Fibroblast of lung (primary cell): ENCODE data around the gene NTS. TPM values are rescaled to one million over a fixed set of nuclear protein-coding genes. Genes with fewer than 3 reads are reported as not detected.
A peak's percentile ranks its signal among the peaks of the same experiment; 100 is the strongest.

Experiments used
- DNase-seq, 2 donors: peaks; one replicate each; pipeline versions ENCODE4 v3.0.0 to v3.0.0-alpha.2; 2010; ENCODE audit warnings: low read depth in 2 of 2
- H2AFZ ChIP-seq: 2 replicates; pipeline ENCODE4 v1.5.1; 2012; ENCODE audit warnings: low read length, control low read depth, inconsistent platforms
- H3K27ac ChIP-seq: 2 replicates; pipeline ENCODE4 v1.5.1; 2011; ENCODE audit warnings: low read length, control low read depth; ENCODE audit not compliant: insufficient read depth
- H3K27me3 ChIP-seq: 2 replicates; pipeline ENCODE4 v1.5.1; 2011; ENCODE audit warnings: mild to moderate bottlenecking, low read length; ENCODE audit not compliant: control insufficient read depth, insufficient read depth
- H3K36me3 ChIP-seq: 2 replicates; pipeline ENCODE4 v1.5.1; 2011; ENCODE audit warnings: low read length; ENCODE audit not compliant: control insufficient read depth, insufficient read depth
- H3K4me1 ChIP-seq: 2 replicates; pipeline ENCODE4 v1.5.1; 2011; ENCODE audit warnings: low read length; ENCODE audit not compliant: control insufficient read depth, insufficient read depth; ENCODE audit errors: extremely low read depth
- H3K4me2 ChIP-seq: 2 replicates; pipeline ENCODE4 v1.5.1; 2011; ENCODE audit warnings: low read length, control low read depth; ENCODE audit not compliant: insufficient read depth; ENCODE audit errors: extremely low read depth
- H3K4me3 ChIP-seq, 4 experiments: fragments of 200-600 bp in 1 of 4; sonication (generic) in 1 of 4; replicated peaks in 1 of 4; 2 replicates each; pipeline ENCODE4 v1.5.1; 2011 to 2016; ENCODE audit warnings: low read length in 4 of 4, low read depth in 3 of 4, mild to moderate bottlenecking in 3 of 4, control low read depth in 2 of 4, inconsistent platforms in 1 of 4, mixed read lengths in 1 of 4; ENCODE audit not compliant: insufficient read depth in 1 of 4; ENCODE audit errors: control extremely low read depth in 1 of 4
- H3K79me2 ChIP-seq: 2 replicates; pipeline ENCODE4 v1.5.1; 2012; ENCODE audit warnings: mild to moderate bottlenecking, low read length, inconsistent platforms; ENCODE audit not compliant: control insufficient read depth, insufficient read depth
- H3K9ac ChIP-seq: 2 replicates; pipeline ENCODE4 v1.5.1; 2011; ENCODE audit warnings: mild to moderate bottlenecking, low read length, control low read depth; ENCODE audit not compliant: insufficient read depth
- H3K9me3 ChIP-seq: 2 replicates; pipeline ENCODE4 v1.5.1; 2012; ENCODE audit warnings: low read depth, low read length; ENCODE audit not compliant: control insufficient read depth, insufficient read depth
- H4K20me1 ChIP-seq: 2 replicates; pipeline ENCODE4 v1.5.1; 2011; ENCODE audit warnings: low read length; ENCODE audit not compliant: control insufficient read depth, insufficient read depth; ENCODE audit errors: extremely low read depth
- EZH2 ChIP-seq: IDR thresholded peaks from 2 replicates; pipeline ENCODE4 v1.5.1; 2012; ENCODE audit warnings: low read length, control low read depth, mild to moderate bottlenecking; ENCODE audit errors: missing control alignments
- polyA plus RNA-seq, 2 donors: library from polyadenylated mRNA; depleted of rRNA in 1 of 2; stranded (reverse) in 1 of 2; unstranded in 1 of 2; fragments of >200 nt; gene quantifications; 2 replicates each; pipeline ENCODE4 v1.2.1, GENCODE V29; 2011 to 2012; ENCODE audit warnings: missing spikeins in 1 of 2
- total RNA-seq: library from RNA; depleted of rRNA; stranded (reverse); fragments of >200 nt; gene quantifications from 2 replicates; pipeline ENCODE4 v1.2.1, GENCODE V29; 2014
- TF ChIP-seq, protein P1 (sequence below), 2 donors: IDR thresholded peaks in 1 of 2; conservative IDR thresholded peaks in 1 of 2; 1 replicate in 1 of 2; 2 replicates in 1 of 2; pipeline ENCODE4 v1.5.1; 2011 to 2012; ENCODE audit warnings: low read length in 2 of 2, control low read depth in 1 of 2, inconsistent platforms in 1 of 2, low read depth in 1 of 2, mild to moderate bottlenecking in 1 of 2

The NTS gene
- total and polyA plus RNA-seq, 2 donors (not counting 1 experiment from before 2014, with no cell fraction given), result not detected

DNA sequence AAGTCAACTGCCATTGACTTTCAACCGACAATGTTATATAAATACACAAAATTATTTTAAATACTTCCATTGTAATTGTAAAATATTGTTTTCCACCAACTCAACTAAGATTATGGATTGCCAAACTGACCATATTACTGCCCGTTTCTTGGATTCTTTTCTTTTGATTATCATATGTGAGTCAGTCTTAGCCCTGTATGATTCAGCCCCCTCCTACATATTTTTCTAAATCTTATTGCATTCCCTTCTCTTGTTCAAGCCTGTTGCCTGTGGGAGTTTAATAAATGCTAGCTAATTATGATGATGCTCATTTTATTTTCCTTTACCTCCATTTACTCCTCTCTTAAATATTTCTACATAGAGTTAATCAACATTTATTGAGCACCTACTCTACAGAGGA, 44.7 kb upstream of the NTS start:
- H3K27me3 ChIP-seq, result no peaks in the 10 kb centered on the region
- H3K9ac ChIP-seq, result no peak overlapping the region
- H4K20me1 ChIP-seq, result no peaks in the 10 kb centered on the region
- H2AFZ ChIP-seq, result no peak overlapping the region
- no peaks in the 10 kb centered on the region for H3K4me1 ChIP-seq
- no peak overlapping the region for H3K4me3 ChIP-seq
- H3K27ac ChIP-seq, result no peak overlapping the region
- no peaks in the 10 kb centered on the region for H3K9me3 ChIP-seq
- H3K79me2 ChIP-seq, result no peaks in the 10 kb centered on the region
- H3K4me2 ChIP-seq, result no peak overlapping the region
- H3K36me3 ChIP-seq, result no peaks in the 10 kb centered on the region
- TF ChIP-seq EZH2, result no peak
- TF ChIP-seq, protein P1, sequence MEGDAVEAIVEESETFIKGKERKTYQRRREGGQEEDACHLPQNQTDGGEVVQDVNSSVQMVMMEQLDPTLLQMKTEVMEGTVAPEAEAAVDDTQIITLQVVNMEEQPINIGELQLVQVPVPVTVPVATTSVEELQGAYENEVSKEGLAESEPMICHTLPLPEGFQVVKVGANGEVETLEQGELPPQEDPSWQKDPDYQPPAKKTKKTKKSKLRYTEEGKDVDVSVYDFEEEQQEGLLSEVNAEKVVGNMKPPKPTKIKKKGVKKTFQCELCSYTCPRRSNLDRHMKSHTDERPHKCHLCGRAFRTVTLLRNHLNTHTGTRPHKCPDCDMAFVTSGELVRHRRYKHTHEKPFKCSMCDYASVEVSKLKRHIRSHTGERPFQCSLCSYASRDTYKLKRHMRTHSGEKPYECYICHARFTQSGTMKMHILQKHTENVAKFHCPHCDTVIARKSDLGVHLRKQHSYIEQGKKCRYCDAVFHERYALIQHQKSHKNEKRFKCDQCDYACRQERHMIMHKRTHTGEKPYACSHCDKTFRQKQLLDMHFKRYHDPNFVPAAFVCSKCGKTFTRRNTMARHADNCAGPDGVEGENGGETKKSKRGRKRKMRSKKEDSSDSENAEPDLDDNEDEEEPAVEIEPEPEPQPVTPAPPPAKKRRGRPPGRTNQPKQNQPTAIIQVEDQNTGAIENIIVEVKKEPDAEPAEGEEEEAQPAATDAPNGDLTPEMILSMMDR (conservative IDR thresholded peaks at IDR 0.05 in 1 of 2, IDR thresholded peaks at IDR 0.05 in 1 of 2; ENCODE audit: low read depth in 1 of 2, low read length in 2 of 2), result no peak
- peak in 1 of 2 donors; percentile 82 for DNase-seq

DNA sequence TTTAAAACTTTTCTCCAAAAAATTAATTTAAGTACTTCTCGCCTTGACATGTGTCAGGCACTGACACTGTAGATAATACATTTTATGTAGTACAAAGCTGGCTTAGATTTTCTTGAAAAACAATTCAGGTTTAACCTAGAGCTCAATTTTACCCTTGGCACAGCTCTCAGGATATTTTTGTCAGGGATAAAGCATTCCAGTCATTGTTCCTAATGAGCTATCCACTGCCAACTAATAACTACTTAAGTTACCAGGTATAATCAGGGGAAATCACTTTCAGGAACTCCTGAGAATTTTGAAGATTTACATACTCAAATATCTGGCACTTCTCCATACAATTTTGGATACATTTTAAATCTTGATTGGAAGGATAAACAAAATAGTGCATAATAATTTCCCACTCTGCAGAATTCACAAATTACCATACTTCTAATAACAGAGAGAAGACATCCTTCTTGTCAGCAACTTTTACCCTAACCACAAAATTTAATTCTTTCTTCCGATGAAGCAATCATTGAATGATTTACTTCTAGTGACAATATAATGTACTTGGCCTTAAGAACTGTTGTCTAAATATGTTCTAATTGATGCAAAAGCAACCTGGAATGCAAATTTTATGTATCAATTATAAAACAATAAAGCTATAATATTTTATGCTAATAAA, 42.6 kb upstream of the NTS start:
- H3K27me3 ChIP-seq, result no peaks in the 10 kb centered on the region
- no peaks in the 10 kb centered on the region for H3K9me3 ChIP-seq
- no peak for DNase-seq
- H2AFZ ChIP-seq, result no peak overlapping the region
- H3K4me3 ChIP-seq, result no peak overlapping the region
- no peaks in the 10 kb centered on the region for H3K4me1 ChIP-seq
- no peaks in the 10 kb centered on the region for H4K20me1 ChIP-seq
- no peak overlapping the region for H3K4me2 ChIP-seq
- H3K79me2 ChIP-seq, result no peaks in the 10 kb centered on the region
- TF ChIP-seq, protein P1 (conservative IDR thresholded peaks at IDR 0.05 in 1 of 2, IDR thresholded peaks at IDR 0.05 in 1 of 2; ENCODE audit: low read depth in 1 of 2, low read length in 2 of 2), result no peak
- TF ChIP-seq EZH2, result no peak
- H3K9ac ChIP-seq, result no peak overlapping the region
- no peak overlapping the region for H3K27ac ChIP-seq
- H3K36me3 ChIP-seq, result no peaks in the 10 kb centered on the region

DNA sequence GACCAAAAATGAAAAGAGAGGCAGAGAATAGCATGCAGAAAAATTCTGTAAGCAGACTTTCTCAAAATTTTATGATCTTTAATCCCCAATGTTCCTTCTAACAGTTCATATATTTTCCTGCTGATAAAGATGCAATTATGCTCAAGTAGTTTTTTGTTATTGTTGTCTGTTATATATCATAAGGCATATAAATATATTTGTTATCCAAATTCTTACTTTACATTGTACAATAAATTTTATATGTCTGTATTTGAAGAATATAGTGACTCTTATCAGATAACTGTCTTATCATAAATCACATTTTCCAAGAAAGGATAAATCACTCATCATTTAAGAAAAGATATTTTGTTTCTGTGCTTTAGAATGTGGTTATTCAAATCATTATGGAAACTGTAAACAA, 40.5 kb upstream of the NTS start:
- Histone ChIP-seq H3K27ac (no peak overlapping the region), H3K9me3 (no peaks in the 10 kb centered on the region), H3K4me1 (no peaks in the 10 kb centered on the region), H3K4me2 (no peak overlapping the region), H3K27me3 (no peaks in the 10 kb centered on the region), H3K36me3 (no peaks in the 10 kb centered on the region), H3K4me3 (no peak overlapping the region), H4K20me1 (no peaks in the 10 kb centered on the region), H3K9ac (no peak overlapping the region), H2AFZ (no peak overlapping the region), H3K79me2 (no peaks in the 10 kb centered on the region)
- no peak for DNase-seq
- TF ChIP-seq, protein P1 (conservative IDR thresholded peaks at IDR 0.05 in 1 of 2, IDR thresholded peaks at IDR 0.05 in 1 of 2; ENCODE audit: low read depth in 1 of 2, low read length in 2 of 2), result no peak
- TF ChIP-seq EZH2, result no peak
